Tibial artery (tissue), 4 donors: ENCODE results near the gene SAT2.
"Not testable (repeated sequence)": the region's sequence is repeated elsewhere in the genome, so short reads cannot be mapped to it uniquely, and the experiment has no call there.

Experiments used
- DNase-seq, 2 donors: peaks; one replicate each; pipeline ENCODE4 v3.0.0-alpha.2; 2019
- H3K27ac ChIP-seq, 2 donors: fragments of 200-600 bp; sonication (generic) in 1 of 2; 1 replicate in 1 of 2; 2 replicates in 1 of 2; pipeline ENCODE4 v1.5.1; 2018 to 2019; ENCODE audit warnings: mild to moderate bottlenecking in 1 of 2
- H3K27me3 ChIP-seq, 2 donors: fragments of 200-600 bp; sonication (generic) in 1 of 2; one replicate each; pipeline versions ENCODE4 v1.5.1 to v1.6.0; 2016 to 2019
- H3K36me3 ChIP-seq, 3 donors: fragments of 200-600 bp; sonication (generic) in 2 of 3; one replicate each; pipeline ENCODE4 v1.5.1; 2016 to 2019; ENCODE audit warnings: mild to moderate bottlenecking in 2 of 3
- H3K4me1 ChIP-seq, 4 donors: fragments of 200-600 bp; sonication (generic) in 2 of 4; 1 replicate in 3 of 4; 2 replicates in 1 of 4; pipeline ENCODE4 v1.5.1; 2016 to 2019
- H3K4me3 ChIP-seq, 2 donors: fragments of 200-600 bp; sonication (generic) in 1 of 2; 1 replicate in 1 of 2; 2 replicates in 1 of 2; pipeline ENCODE4 v1.5.1; 2018 to 2019; ENCODE audit warnings: mild to moderate bottlenecking in 2 of 2
- H3K9me3 ChIP-seq, 3 donors: fragments of 200-600 bp; sonication (generic) in 1 of 3; one replicate each; pipeline ENCODE4 v1.5.1; 2016 to 2019
- intact Hi-C: fragments of 100-400 bp; cut with DNase I; formaldehyde crosslinking; loops from one replicate; pipeline ENCODE4 v1.15.0; 2023; ENCODE audit warnings: low total_unique reads
- TF ChIP-seq, protein P1 (sequence below), 2 experiments: fragments of 200-600 bp in 1 of 2; fragments of 450-650 bp in 1 of 2; IDR thresholded peaks; one replicate each; pipeline ENCODE4 v1.5.1; 2017 to 2019; ENCODE audit warnings: antibody characterized with exemption in 2 of 2, mild to moderate bottlenecking in 1 of 2, moderate library complexity in 1 of 2

Gene SAT2

GRCh38 chr17:7632492-7632894 lies 4.9 kb upstream of the SAT2 start:
- intact Hi-C loops: no loop called here
- Histone ChIP-seq H3K4me3 (no peak overlapping the region), H3K9me3 (no peaks in the 10 kb centered on the region), H3K27me3 (peaks cover 0 to 3% of the 10 kb centered on the region in 2 donors), H3K36me3 (no peaks in the 10 kb centered on the region), H3K27ac (no peak overlapping the region), H3K4me1 (peaks cover 0 to 7% (median 2%) of the 10 kb centered on the region in 4 donors)
- no peak for DNase-seq
- TF ChIP-seq, protein P1, sequence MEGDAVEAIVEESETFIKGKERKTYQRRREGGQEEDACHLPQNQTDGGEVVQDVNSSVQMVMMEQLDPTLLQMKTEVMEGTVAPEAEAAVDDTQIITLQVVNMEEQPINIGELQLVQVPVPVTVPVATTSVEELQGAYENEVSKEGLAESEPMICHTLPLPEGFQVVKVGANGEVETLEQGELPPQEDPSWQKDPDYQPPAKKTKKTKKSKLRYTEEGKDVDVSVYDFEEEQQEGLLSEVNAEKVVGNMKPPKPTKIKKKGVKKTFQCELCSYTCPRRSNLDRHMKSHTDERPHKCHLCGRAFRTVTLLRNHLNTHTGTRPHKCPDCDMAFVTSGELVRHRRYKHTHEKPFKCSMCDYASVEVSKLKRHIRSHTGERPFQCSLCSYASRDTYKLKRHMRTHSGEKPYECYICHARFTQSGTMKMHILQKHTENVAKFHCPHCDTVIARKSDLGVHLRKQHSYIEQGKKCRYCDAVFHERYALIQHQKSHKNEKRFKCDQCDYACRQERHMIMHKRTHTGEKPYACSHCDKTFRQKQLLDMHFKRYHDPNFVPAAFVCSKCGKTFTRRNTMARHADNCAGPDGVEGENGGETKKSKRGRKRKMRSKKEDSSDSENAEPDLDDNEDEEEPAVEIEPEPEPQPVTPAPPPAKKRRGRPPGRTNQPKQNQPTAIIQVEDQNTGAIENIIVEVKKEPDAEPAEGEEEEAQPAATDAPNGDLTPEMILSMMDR (IDR thresholded peaks at IDR 0.05): peak; percentile 16 to 21

DNA sequence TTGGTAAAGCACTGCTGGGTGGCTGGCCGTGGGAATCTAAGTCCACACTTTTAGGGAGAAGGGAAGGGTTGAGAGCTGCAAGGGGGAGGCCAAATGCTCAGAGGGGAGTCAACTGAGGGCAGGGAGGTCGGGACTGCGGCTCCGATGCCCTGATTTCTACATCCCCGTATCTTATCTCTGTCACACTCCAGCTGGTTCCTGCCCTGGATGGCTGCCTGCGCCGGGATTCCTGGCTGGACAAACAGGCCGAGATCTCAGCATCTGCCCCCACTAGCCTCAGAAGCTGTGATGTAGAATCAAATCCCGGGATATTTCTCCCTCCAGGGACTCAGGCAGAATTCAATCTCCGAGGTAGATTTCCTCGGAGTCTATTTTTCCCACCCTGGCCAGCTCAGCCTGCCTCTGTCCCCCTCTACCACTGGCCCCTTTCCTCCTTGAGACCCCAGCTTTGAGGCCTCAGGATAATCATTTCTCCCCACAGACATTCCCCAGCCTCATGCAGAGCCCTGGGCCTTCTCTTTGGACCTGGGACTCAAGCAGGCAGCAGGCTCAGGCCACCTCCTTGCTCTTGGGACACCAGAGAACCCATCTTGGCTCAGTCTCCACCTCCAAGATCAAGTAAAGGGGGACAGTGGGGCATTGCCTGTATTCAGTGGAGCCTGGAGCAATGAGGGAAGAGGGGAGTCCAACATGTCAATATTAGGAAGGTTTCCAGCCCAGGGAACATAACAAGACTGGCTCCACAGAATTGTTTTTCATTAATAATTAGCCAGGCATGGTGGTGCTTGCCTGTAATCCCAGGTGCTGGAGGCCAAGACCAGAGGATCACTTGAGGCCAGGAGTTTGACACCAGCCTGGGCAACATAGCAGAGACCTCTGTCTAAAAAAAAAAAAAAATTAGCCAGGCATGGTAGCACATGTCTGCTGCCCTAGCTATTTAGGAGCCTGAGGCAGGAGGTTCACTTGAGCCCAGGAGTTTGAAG lies 4.1 kb upstream of the SAT2 start:
- Histone ChIP-seq H3K4me1 (peaks cover 0 to 12% (median 6%) of the 10 kb centered on the region in 4 donors), H3K9me3 (no peaks in the 10 kb centered on the region), H3K27ac (no peak overlapping the region), H3K36me3 (no peaks in the 10 kb centered on the region), H3K27me3 (peaks cover 0 to 3% of the 10 kb centered on the region in 2 donors), H3K4me3 (no peak overlapping the region)
- no peak for DNase-seq
- intact Hi-C loops: no loop called here
- TF ChIP-seq, protein P1 (IDR thresholded peaks at IDR 0.05): no peak

DNA sequence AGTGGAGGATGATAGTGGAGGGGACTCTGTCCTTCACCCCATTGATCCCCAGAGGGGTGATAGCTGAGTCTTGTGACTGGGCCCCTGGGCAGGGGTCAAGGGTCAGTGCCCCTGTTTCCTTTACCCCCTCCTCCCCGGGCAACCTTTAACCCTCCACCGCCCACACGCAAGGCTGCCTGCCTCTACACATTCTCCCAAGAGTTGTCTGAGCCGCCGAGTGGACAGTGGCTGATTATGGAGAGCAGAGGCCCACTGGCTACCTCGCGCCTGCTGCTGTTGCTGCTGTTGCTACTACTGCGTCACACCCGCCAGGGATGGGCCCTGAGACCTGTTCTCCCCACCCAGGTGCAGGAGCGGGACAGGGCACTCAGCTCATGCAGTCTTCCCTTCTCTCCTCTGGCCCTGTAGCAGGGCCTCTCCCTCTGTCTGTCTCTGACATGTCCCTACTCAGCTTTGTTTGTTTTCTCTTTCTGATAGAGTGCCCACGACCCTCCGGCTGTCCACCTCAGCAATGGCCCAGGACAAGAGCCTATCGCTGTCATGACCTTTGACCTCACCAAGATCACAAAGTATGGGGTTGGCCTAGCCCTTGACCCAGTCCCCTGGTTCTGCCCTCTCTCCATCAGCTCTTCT lies 2.4 kb upstream of the SAT2 start, which contains the start of gene SHBG:
Gene SHBG, plus strand, starts transcription at position 197 of the 633 bp plus-strand sequence. Its CDS starts 38 bp downstream, at position 235.
- no peak for DNase-seq
- intact Hi-C loops: loop anchor here (5.0 to 10.0 kb wide), 2 partner anchors 57 to 65 kb away; partner anchors contain the start of genes SENP3, TP53 and WRAP53
- no peaks in the 10 kb centered on the region for H3K9me3 ChIP-seq
- peaks cover 0 to 3% of the 10 kb centered on the region in 2 donors for H3K27me3 ChIP-seq
- H3K4me3 ChIP-seq: no peak within 1 kb of the TSS
- H3K36me3 ChIP-seq: peaks cover 0 to 5% (median 3%) of the 10 kb centered on the region in 3 donors
- H3K27ac ChIP-seq: no peak within 1 kb of the TSS
- peaks cover 0 to 18% (median 9%) of the 10 kb centered on the region in 4 donors for H3K4me1 ChIP-seq
- TF ChIP-seq, protein P1 (IDR thresholded peaks at IDR 0.05): no peak

DNA sequence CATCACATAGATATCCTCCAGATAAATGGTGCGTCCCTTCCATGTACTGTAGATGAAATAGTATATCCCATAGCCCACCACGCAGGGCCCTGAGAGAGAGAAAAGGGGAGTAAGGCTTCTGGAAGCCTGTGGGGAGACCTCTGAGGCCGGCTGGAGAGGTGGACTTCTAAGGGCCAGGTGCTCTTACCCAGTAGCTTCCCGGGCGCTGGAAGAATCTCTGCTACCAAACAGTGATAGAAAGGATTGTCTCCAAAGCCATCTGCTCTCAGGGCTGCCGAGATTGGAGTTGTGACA lies 718 bp downstream of the SAT2 start:
- H3K27ac ChIP-seq: peak overlapping the region; percentile 85 to 92
- H3K27me3 ChIP-seq: no peaks in the 10 kb centered on the region
- no peaks in the 10 kb centered on the region for H3K9me3 ChIP-seq
- H3K36me3 ChIP-seq: peaks cover 0 to 5% (median 3%) of the 10 kb centered on the region in 3 donors
- H3K4me3 ChIP-seq: peak overlapping the region; percentile 67 to 69
- DNase-seq: no peak
- intact Hi-C loops: loop anchor here (5.0 to 10.0 kb wide), 2 partner anchors 60 to 62 kb away; partner anchors contain the start of genes SENP3, TP53 and WRAP53
- TF ChIP-seq, protein P1 (IDR thresholded peaks at IDR 0.05): no peak
- peaks cover 0 to 18% (median 9%) of the 10 kb centered on the region in 4 donors for H3K4me1 ChIP-seq

DNA sequence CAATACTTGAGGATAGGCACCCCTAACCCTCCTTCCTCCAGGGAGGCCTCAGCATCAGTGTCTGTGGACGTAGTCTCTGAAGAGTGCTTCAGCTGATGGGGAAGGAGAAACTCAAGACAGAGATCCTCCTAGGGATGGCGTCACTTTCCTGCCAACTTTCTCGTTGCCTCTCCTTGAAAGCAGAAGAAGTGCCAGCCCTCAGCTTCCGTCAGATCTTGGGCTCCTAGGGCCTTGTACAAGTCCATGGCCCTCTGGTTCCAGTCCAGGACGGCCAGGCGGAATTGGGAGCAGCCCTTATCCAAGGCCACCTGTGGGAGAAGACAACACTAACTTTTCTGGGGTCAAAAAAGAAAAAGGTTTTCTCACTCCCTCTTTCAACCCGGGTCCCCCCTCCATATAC lies 1.3 kb downstream of the SAT2 start:
- Histone ChIP-seq H3K9me3 (no peaks in the 10 kb centered on the region), H3K36me3 (peaks cover 0 to 5% (median 3%) of the 10 kb centered on the region in 3 donors), H3K4me3 (no peak overlapping the region), H3K4me1 (peaks cover 0 to 18% (median 9%) of the 10 kb centered on the region in 4 donors), H3K27me3 (no peaks in the 10 kb centered on the region), H3K27ac (peak overlapping the region in 1 of 2 donors; percentile 92)
- intact Hi-C loops: loop anchor here (5.0 to 10.0 kb wide), 2 partner anchors 61 to 62 kb away; partner anchors contain the start of genes SENP3, TP53 and WRAP53
- TF ChIP-seq, protein P1 (IDR thresholded peaks at IDR 0.05): no peak
- peak; percentile 37 to 69 for DNase-seq

DNA sequence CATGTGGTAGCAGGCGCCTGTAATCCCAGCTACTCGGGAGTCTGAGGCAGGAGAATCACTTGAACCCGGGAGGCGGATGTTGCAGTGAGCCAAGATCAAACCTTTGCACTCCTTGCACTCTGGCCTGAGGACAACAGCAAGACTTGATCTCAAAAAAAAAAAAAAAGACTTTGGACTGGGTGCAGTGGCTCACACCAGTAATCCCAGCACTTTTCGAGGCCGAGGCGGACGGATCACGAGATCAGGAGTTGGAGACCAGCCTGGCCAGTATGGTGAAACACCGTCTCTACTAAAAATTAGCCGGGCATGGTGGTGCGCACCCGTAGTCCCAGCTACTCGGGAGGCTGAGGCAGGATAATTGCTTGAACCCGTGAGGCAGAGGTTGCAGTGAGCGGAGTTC lies 1.9 kb downstream of the SAT2 start:
- H3K9me3 ChIP-seq, H3K27me3 ChIP-seq, H3K27ac ChIP-seq, H3K4me3 ChIP-seq, H3K36me3 ChIP-seq, DNase-seq: not testable (repeated sequence)
- intact Hi-C loops: loop anchor here (5.0 to 10.0 kb wide), 2 partner anchors 61 to 62 kb away; partner anchors contain the start of genes SENP3, TP53 and WRAP53
- H3K4me1 ChIP-seq: peaks cover 0 to 18% (median 9%) of the 10 kb centered on the region in 4 donors
